Gastrocnemius medialis (tissue), 4 donors: ENCODE results near the gene LGALS1.

Experiments
- CTCF ChIP-seq, 5 experiments: fragments of 450-650 bp in 3 of 5; fragments of 200-600 bp in 2 of 5; sonication (generic) in 2 of 5; IDR thresholded peaks in 4 of 5; conservative IDR thresholded peaks in 1 of 5; 1 replicate in 4 of 5; 2 replicates in 1 of 5; pipeline ENCODE4 v1.5.1; 2016 to 2019; ENCODE audit warnings: antibody characterized with exemption in 5 of 5, mild to moderate bottlenecking in 3 of 5, moderate library complexity in 3 of 5
- POLR2A ChIP-seq, 2 donors: fragments of 450-650 bp; IDR thresholded peaks; one replicate each; pipeline ENCODE4 v1.6.1; 2017; ENCODE audit warnings: antibody characterized with exemption in 2 of 2, mild to moderate bottlenecking in 2 of 2, moderate library complexity in 2 of 2

DNA sequence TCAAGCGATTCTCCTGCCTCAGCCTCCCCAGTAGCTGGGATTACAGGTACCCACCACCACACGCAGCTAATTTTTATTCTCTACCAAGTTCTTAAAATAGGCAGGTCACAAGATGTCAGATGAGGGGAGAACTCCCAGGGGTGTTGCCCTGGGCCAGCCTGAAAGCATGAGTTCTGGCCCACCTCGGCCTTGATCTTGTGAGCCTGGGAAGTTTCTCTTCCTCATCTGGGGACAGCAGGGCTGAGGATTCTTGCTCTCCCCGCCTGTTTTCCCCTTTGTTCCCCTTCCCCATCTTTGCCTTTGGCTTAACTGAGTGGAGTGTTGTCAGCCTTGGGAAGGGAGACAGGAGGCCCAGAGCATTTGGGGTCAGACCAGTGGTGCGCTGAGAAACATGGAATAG is 13.4 kb upstream of the LGALS1 start:
- no peak for TF ChIP-seq CTCF (IDR thresholded peaks at IDR 0.05 in 4 of 5, conservative IDR thresholded peaks at IDR 0.05 in 1 of 5)
- no peak for TF ChIP-seq POLR2A (IDR thresholded peaks at IDR 0.05)
